GM18511 (cell line): ENCODE measurements around the gene LIMS2.

Source experiments
- ATAC-seq: cut with Tn5 transposase; IDR thresholded peaks from one replicate; pipeline ENCODE4 v1.9.1; 2021; ENCODE audit warnings: mild to moderate bottlenecking, moderate library complexity; ENCODE audit not compliant: unreplicated experiment

LIMS2 gene, protein sequence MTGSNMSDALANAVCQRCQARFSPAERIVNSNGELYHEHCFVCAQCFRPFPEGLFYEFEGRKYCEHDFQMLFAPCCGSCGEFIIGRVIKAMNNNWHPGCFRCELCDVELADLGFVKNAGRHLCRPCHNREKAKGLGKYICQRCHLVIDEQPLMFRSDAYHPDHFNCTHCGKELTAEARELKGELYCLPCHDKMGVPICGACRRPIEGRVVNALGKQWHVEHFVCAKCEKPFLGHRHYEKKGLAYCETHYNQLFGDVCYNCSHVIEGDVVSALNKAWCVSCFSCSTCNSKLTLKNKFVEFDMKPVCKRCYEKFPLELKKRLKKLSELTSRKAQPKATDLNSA

DNA sequence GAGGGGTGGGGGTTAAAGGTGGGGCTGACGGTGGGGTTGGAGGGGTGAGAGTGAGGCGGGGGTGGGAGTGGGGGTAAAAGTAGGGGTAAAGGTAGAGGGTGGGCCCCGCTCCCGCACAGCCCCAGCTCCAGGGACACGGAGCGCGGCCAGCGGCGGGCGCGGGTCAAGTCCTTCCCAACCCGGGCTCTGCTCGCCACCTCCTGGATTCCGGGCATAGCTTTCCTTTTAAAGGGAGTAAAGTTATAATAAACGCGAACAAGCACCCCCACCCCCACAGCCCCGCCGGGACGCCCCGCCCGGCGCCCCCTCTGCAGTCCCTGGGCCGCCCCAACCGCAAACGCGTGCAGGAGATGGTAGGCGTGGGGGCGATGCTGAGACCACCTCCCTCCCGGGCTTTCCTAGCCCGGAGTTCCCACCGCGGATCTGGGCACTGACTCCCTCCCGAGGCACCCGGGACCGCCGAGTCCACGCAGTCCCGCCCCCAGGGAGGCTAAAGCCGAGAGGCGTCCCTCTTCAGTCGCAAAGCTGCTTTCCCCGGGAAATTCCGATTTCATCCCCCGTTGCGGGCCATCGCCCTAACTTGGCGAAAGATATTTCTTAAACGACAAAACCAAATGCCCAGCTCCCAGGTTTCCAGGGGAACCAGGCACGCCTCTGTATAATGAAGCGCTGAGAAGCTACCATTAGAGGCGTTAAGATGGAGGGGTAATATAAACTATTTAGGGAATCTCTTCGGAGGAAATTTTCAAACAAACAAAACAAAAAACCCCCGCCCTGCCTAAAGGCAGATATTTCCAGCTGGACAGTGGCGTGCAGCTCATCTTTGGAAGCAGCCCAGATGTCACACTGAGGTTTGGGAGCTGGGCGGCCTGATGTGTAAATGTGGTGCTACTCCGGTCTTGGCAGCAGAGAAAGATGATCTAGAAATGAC, at the start of gene LIMS2:
TSS of gene LIMS2 (minus strand) at position 200 of the 931 bp plus-strand sequence. CDS start 506 bp downstream, outside the sequence.
- no peak for ATAC-seq

- no peak for ATAC-seq
Measured at GRCh38 chr2:127722807-127723206, 47.5 kb upstream of the LIMS2 start.

DNA sequence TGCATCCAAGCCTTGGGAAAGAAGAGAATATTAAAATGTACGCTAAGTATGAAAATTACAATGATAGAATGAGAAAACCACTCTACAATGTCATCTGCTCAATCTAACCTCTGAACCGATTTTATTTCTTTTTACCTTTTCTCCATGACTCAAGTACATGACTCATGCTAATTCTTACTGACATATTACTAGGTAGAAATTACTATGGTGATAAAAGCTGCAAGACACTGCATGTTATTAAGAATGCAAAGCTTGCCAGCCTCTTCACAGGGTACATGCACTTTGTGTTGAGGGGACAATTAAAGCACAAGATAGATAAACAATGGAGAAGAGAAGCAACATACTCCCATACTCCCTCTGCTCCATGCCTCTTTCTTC, 46.6 kb upstream of the LIMS2 start:
- ATAC-seq = no peak

DNA sequence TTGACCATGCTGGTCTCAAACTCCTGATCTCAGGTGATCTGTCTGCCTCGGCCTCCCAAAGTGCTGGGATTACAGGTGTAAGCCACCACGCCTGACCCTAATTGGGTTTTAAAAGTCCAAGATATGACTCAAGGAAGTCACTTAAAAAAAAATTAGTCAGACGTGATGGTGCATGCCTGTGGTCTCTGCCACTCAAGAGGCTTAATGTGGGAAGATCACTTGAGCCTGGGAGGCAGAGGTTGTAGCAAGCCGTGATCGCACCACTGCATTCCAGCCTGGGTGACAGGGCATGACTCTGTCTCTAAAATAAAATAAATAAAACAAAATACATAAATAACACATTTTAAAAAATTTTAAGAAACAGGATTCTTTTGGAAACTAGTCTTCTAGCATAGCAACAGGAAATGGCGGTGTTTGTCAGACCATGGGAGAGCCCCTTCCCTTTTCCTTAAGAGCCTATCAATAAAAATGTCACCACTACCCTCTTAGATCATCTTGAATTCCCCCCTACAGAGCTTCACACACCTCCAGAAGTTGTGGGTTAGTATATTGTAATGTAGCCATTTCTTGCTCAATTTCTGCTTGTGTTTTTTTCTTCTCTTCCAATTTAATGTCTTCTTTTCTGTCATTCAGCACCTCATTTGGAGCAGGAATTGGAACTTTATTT, 46.1 kb upstream of the LIMS2 start:
- no peak for ATAC-seq

- no peak for ATAC-seq
Measured at GRCh38 chr2:127719301-127720218, 44.2 kb upstream of the LIMS2 start.

GRCh38 chr2:127718271-127718670, 42.9 kb upstream of the LIMS2 start:
- no peak for ATAC-seq

GRCh38 chr2:127715778-127716449, 40.6 kb upstream of the LIMS2 start:
- ATAC-seq = no peak

DNA sequence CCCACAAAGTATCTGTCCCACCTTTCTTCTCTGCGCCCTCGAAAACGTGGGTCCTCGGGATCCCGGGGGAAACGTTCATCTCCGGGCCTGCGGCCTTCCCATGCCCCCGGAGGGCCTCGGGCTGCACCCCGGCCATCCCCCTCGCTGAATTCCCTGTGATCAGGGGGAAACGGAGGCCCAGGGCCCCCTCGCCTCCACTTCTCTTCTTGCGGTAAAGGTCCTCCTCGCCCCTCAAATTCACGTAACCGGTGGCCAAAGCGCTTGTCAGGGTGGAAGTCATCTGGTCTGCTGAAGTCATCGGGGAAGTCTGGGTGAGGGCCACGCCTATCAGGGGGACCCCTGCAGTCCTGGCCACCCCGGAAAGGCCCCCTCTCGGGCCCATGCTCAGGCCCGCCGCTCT, 38.2 kb upstream of the LIMS2 start:
- no peak for ATAC-seq

DNA sequence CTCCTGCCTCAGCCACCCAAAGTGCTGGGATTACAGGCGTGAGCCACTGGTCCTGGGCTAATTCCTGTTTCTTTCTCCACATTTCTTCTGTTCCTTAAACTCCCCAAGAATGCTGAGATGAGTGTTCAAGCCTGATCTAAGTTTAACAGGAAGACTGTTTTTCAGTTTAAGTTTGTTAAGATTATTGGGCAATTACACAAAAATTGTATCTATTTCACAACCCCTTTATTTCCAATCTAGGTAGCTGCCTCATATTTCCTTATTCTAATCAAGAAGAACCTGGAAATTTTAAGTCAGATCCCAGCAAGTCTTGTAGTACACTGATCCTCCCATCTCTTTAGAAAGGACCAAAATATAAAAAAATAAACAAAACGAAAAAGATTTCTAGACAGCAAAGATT, 37.7 kb upstream of the LIMS2 start:
- ATAC-seq = no peak

DNA sequence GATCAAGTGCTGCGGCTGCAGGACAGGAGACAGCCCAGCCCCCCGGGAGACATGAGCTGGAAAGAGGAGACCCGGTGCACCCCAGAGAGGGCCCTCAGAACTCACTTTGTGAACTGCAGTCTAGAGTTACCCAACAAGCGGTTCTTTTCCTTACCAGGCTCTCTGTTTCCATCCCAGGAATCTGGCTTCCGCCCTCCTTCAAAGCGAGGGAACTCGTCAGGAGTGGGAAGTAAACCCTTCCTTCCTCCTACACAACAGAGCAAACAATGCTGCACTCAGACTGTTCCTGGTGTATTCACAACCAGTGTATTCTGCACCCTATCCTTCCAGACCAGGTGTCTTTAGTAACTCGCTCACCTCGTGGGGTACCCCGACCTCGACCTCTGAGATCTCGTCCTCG, 34.0 kb upstream of the LIMS2 start:
- no peak for ATAC-seq

DNA sequence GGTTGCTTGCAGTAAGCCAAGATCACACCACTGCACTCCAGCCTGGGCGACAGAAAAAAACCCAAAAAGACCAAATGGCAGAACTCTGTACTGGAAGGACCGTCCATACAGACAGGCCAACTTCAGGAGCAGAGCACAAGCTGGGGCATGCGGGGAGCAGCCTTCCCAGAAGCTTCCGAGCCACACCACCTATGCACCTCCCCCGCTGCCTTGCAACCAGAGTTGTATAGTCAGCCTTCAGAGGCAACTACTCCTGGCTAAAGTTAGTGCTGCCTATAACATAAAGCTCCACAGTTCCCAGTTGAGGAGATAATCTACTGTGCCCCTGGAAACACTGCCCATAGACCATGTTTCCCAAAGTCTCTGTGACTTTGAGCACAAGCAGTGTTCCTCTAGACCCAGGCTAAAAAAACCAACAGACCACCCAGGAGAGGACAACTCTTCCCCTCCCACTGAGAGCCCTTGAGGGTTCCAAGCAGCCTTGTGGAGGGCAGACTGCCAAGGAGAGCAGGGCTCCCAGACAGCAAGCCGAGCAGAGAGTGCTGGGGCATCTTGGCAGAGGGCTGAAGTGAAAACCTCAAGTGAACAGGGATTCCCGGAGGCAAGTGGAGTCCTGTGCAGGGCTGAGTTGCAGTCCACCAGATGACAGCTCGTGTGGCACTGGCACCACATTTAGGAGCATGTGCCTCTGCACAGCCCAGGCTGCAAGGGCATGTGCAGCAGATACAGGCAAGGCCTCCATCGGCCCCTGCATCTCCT, 32.7 kb upstream of the LIMS2 start:
- ATAC-seq = no peak

- ATAC-seq = no peak
Measured at GRCh38 chr2:127706215-127706990, 31.1 kb upstream of the LIMS2 start.

DNA sequence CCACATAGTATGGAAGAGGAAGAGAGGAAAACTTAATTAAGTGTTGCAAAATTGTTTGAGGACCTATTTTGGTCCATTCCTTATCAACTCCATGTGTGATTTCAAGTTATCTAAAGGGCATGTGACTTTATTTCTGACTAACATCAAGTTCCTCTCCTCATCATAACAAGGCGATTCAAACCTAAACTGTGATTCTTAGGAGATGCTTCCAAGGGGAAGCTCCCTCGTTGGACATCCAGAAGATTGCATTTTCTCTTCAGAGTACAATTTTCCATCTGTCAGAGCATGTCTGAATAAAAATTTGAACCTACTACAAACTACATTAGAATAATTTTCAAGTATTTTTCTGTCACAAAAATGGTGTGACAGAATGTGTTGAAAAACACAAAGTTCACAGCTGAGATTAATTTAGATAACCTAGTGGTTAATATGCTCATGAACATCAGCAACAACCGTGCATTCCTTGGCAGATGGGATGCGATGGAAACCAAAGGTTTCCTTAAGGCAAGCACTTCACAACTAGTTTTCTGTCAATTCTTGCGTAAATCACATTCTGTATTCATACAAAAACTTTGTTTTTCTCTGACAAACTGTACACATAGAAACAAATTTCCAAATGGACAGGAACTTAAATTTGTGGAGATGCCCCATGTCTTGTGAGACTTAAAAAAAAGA, 30.2 kb upstream of the LIMS2 start:
- no peak for ATAC-seq

DNA sequence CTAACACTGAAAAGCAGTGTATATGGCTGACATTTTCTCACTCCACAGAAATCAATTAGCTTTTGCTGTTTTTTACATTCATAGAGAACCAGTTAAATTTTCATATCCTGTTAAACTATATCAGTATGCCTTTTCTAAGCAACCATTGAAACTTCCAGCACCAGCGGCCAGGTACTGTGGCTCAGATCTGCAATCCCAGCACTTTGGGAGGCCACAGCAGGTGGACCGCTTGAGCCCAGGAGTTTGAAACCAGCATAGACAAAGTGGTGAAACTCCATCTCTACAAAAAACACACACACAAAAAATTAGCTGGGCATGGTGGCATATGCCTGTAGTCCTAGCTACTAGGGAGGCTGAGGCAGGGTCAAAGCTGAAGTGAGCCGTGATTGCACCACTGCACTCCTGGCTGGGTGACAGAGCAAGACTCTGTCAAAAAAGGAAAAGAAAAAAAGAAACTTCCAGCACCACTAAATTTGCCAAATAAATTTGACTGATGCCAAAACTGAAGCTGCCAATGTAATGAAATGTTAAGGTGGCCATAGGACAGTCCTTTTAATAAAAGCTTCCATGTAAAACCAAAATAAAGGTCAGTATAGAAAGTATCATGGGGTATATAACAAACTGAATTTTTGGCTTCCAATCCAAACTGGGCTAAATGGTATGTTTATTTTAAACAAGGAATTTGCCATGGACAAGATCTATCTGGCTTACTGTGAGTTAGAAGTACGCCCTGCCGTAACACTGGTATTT, 29.5 kb upstream of the LIMS2 start:
- ATAC-seq = no peak

DNA sequence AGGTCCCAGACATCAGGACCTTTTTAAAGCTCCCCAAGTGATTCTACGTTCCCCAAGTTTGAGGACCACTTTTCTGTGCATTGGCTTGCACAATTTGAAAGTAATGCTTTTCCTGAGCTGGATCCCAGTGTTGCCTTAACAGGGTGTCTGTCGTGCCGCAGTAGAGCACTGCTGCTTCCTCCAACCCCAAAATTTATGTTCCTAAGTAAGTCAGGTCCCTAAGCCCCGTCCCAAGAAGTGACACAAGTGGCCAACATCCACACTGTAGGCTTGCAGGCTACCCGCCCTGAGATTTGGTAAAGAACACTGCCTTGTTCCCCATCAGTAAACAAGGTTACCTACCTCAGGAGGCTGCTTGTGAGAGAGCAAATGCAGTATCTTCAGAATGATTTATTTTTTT, 28.0 kb upstream of the LIMS2 start:
- ATAC-seq = no peak

- no peak for ATAC-seq
Measured at GRCh38 chr2:127702395-127703009, 27.2 kb upstream of the LIMS2 start.
